Keratinocyte (primary cell): Measurements from ENCODE around the gene TMBIM6. TPM values are rescaled to one million over a fixed set of nuclear protein-coding genes. Genes with fewer than 3 reads are reported as not detected.

Experiments used
- DNase-seq: peaks from one replicate; pipeline ENCODE4 v3.0.0-alpha.2; 2011; ENCODE audit warnings: low read depth, missing footprints, low spot score
- FAIRE-seq: peaks from 2 replicates; lab custom pipeline; 2011; peaks lifted over from hg19 to GRCh38; lab: Jason Lieb, UNC
- H2AFZ ChIP-seq: 2 replicates; pipeline ENCODE4 v1.6.0; 2012; ENCODE audit warnings: low read length, control low read depth, inconsistent platforms; ENCODE audit not compliant: control insufficient read depth
- H3K27ac ChIP-seq: 2 replicates; pipeline ENCODE4 v1.5.1; 2011; ENCODE audit warnings: low read length; ENCODE audit not compliant: control insufficient read depth, insufficient read depth
- H3K27me3 ChIP-seq: 3 replicates; pipeline ENCODE4 v1.6.0; 2011; ENCODE audit warnings: low read length; ENCODE audit not compliant: control insufficient read depth, insufficient read depth; ENCODE audit errors: extremely low read depth
- H3K36me3 ChIP-seq, 2 experiments: 2 replicates in 1 of 2; 3 replicates in 1 of 2; pipeline ENCODE4 v1.5.1; 2011; ENCODE audit warnings: low read length in 2 of 2, mild to moderate bottlenecking in 1 of 2; ENCODE audit not compliant: control insufficient read depth in 2 of 2, insufficient read depth in 2 of 2; ENCODE audit errors: extremely low read depth in 1 of 2
- H3K4me1 ChIP-seq: 3 replicates; pipeline ENCODE4 v1.5.1; 2011; ENCODE audit warnings: low read length; ENCODE audit not compliant: control insufficient read depth, insufficient read depth; ENCODE audit errors: extremely low read depth
- H3K4me2 ChIP-seq: 3 replicates; pipeline ENCODE4 v1.6.0; 2011; ENCODE audit warnings: low read depth, low read length; ENCODE audit not compliant: control insufficient read depth, insufficient read depth; ENCODE audit errors: extremely low read depth
- H3K4me3 ChIP-seq, 3 experiments: fragments of 200-600 bp in 1 of 3; sonication (generic) in 1 of 3; 2 replicates in 2 of 3; 3 replicates in 1 of 3; pipeline ENCODE4 v1.5.1; 2011 to 2016; ENCODE audit warnings: low read length in 3 of 3, mild to moderate bottlenecking in 3 of 3, control low read depth in 2 of 3, inconsistent platforms in 1 of 3, low read depth in 1 of 3, mixed read lengths in 1 of 3, mixed run types in 1 of 3, moderate library complexity in 1 of 3; ENCODE audit not compliant: control insufficient read depth in 2 of 3, insufficient read depth in 2 of 3; ENCODE audit errors: extremely low read depth in 1 of 3
- H3K79me2 ChIP-seq: 2 replicates; pipeline ENCODE4 v1.6.0; 2012; ENCODE audit warnings: low read length; ENCODE audit not compliant: control insufficient read depth, insufficient read depth
- H3K9ac ChIP-seq: 3 replicates; pipeline ENCODE4 v1.6.0; 2011; ENCODE audit warnings: low read length; ENCODE audit not compliant: control insufficient read depth, insufficient read depth; ENCODE audit errors: extremely low read depth
- H3K9me1 ChIP-seq: 3 replicates; pipeline ENCODE4 v1.6.0; 2011; ENCODE audit warnings: low read length; ENCODE audit not compliant: control insufficient read depth, insufficient read depth; ENCODE audit errors: extremely low read depth
- H3K9me3 ChIP-seq: 2 replicates; pipeline ENCODE4 v1.5.1; 2012; ENCODE audit warnings: low read depth, low read length; ENCODE audit not compliant: control insufficient read depth
- H4K20me1 ChIP-seq: 3 replicates; pipeline ENCODE4 v1.6.0; 2011; ENCODE audit warnings: low read length; ENCODE audit not compliant: control insufficient read depth, insufficient read depth; ENCODE audit errors: extremely low read depth
- EZH2 ChIP-seq: IDR thresholded peaks from one replicate; pipeline ENCODE4 v1.6.1; 2012; ENCODE audit warnings: inconsistent platforms, mild to moderate bottlenecking, low read length, moderate library complexity
- dilution Hi-C: fragments of 300-500 bp; cut with MboI; formaldehyde crosslinking; loops from one replicate; pipeline ENCODE4 v1.7.0; 2020; ENCODE audit warnings: low sequenced_read_pairs; ENCODE audit not compliant: extremely low pct_ligation_motif_present
- polyA plus RNA-seq, 5 experiments: library from polyadenylated mRNA; depleted of rRNA in 3 of 5; stranded (reverse) in 3 of 5; stranded (forward) in 1 of 5; unstranded in 1 of 5; fragments of >200 nt; gene quantifications; 1 replicate in 1 of 5; 2 replicates in 3 of 5; 3 replicates in 1 of 5; pipeline versions ENCODE4 v1.2.1 to v1.2.3, GENCODE V29; 2011 to 2012; ENCODE audit warnings: missing spikeins in 2 of 5, low read depth in 1 of 5, low replicate concordance in 1 of 5
- TF ChIP-seq, protein P1 (sequence below), 3 experiments: IDR thresholded peaks in 1 of 3; conservative IDR thresholded peaks in 1 of 3; optimal IDR thresholded peaks in 1 of 3; 2 replicates in 2 of 3; 3 replicates in 1 of 3; pipeline versions ENCODE3 to v1.5.1; 2011; ENCODE audit warnings: low read length in 3 of 3, mild to moderate bottlenecking in 3 of 3, moderate library complexity in 2 of 3, control low read depth in 1 of 3, inconsistent platforms in 1 of 3; ENCODE audit not compliant: insufficient read depth in 2 of 3; ENCODE audit errors: extremely low read depth in 1 of 3

Gene TMBIM6
- polyA plus RNA-seq, 1 donor (not counting 4 experiments of a cell fraction or from before 2014, with no cell fraction given) = 668 TPM

DNA sequence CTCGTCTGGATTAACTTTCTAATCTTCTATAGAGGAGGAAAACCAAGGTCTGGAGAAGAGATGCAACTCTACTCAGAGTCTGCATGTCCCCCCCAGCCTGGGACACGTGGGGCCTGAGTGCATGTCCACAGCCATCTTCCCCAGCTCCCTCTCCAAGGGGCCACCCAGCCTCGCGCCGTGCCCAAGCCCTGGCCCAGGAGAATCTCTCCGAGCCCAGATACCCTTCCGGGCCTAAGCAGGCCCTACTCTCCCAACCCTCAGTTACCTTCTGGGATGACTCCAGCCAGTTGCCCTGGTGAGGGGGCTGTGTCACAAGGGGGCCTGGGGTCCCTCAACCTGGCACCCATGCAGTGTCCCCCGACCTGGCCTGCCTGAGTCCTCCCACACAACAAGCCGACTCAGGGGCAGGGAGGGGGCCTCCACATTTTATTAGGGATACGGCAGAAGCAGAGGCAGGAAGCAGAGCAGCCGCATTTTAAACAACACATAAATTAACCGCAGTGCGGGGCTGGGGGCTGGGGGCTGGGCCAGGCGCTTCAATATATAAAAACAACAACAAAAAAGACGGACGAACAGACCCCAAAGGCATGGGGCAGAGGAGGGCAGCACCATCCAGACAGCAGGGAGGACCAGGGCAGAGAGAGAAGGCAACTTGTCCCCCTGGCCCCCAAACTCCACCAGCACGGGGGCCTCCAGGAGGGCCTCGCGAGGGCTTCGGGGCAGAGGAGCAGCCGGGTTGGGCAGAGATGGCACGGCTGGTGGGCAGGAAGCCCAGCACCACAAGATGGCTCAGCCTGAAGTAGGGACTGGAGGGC is 49.6 kb downstream of the TMBIM6 start:
- H3K79me2 ChIP-seq = no peaks in the 10 kb centered on the region
- H3K4me1 ChIP-seq = no peaks in the 10 kb centered on the region
- no peak for DNase-seq
- H3K27ac ChIP-seq = no peak overlapping the region
- H3K9me1 ChIP-seq = no peaks in the 10 kb centered on the region
- H2AFZ ChIP-seq = no peak overlapping the region
- no peak overlapping the region for H3K4me2 ChIP-seq
- dilution Hi-C loops = no loop called here
- H3K36me3 ChIP-seq = peaks cover 5 to 22% of the 10 kb centered on the region in 2 experiments
- no peaks in the 10 kb centered on the region for H4K20me1 ChIP-seq
- H3K9ac ChIP-seq = no peak overlapping the region
- no peaks in the 10 kb centered on the region for H3K9me3 ChIP-seq
- TF ChIP-seq, protein P1, sequence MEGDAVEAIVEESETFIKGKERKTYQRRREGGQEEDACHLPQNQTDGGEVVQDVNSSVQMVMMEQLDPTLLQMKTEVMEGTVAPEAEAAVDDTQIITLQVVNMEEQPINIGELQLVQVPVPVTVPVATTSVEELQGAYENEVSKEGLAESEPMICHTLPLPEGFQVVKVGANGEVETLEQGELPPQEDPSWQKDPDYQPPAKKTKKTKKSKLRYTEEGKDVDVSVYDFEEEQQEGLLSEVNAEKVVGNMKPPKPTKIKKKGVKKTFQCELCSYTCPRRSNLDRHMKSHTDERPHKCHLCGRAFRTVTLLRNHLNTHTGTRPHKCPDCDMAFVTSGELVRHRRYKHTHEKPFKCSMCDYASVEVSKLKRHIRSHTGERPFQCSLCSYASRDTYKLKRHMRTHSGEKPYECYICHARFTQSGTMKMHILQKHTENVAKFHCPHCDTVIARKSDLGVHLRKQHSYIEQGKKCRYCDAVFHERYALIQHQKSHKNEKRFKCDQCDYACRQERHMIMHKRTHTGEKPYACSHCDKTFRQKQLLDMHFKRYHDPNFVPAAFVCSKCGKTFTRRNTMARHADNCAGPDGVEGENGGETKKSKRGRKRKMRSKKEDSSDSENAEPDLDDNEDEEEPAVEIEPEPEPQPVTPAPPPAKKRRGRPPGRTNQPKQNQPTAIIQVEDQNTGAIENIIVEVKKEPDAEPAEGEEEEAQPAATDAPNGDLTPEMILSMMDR (optimal IDR thresholded peaks at IDR 0.05 in 1 of 3, IDR thresholded peaks at IDR 0.05 in 1 of 3, conservative IDR thresholded peaks at IDR 0.05 in 1 of 3; ENCODE audit: extremely low read depth in 1 of 3, insufficient read depth in 2 of 3, low read length in 3 of 3) = no peak
- TF ChIP-seq EZH2 = no peak
- H3K27me3 ChIP-seq = no peaks in the 10 kb centered on the region
- no peak overlapping the region for H3K4me3 ChIP-seq
- FAIRE-seq = no peak

DNA sequence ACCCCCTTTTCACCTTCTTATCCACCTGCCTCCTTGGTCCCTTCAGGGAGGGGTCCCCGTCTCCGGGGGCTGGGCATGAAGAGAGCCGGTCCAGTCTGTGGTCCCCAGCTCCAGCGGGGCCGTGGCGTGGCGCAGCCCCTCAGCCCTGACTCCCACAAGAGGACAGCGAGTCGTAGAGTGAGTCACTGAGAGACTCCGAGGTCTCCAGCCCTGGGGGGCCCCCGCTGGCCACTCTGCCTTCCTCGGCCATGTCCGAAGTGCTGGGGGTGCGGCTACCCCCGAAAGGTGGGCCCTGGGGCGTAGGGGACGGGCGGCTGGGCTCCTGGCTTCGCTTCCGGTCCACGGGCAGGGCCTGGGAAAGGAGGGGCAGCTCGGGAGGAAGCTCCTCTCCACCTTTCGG is 50.3 kb downstream of the TMBIM6 start:
- Histone ChIP-seq H3K27ac (no peak overlapping the region), H3K79me2 (no peaks in the 10 kb centered on the region), H4K20me1 (no peaks in the 10 kb centered on the region), H3K4me3 (no peak overlapping the region), H2AFZ (no peak overlapping the region), H3K36me3 (peaks cover 5 to 26% of the 10 kb centered on the region in 2 experiments), H3K9me3 (no peaks in the 10 kb centered on the region), H3K4me2 (no peak overlapping the region), H3K27me3 (no peaks in the 10 kb centered on the region), H3K9ac (no peak overlapping the region), H3K9me1 (no peaks in the 10 kb centered on the region), H3K4me1 (no peaks in the 10 kb centered on the region)
- FAIRE-seq = no peak
- no peak for DNase-seq
- dilution Hi-C loops = no loop called here
- TF ChIP-seq EZH2 = no peak
- TF ChIP-seq, protein P1 (optimal IDR thresholded peaks at IDR 0.05 in 1 of 3, IDR thresholded peaks at IDR 0.05 in 1 of 3, conservative IDR thresholded peaks at IDR 0.05 in 1 of 3; ENCODE audit: extremely low read depth in 1 of 3, insufficient read depth in 2 of 3, low read length in 3 of 3) = no peak
